HL-60/S4 (cell line): ENCODE data around the gene CELSR2.

Experiments
- in situ Hi-C: fragments of 300-500 bp; cut with MboI; formaldehyde crosslinking; loops from 2 replicates; pipeline ENCODE4 v1.14.3; 2022; ENCODE audit warnings: low sequenced_read_pairs

The CELSR2 gene

GRCh38 chr1:109262231-109263055 lies 13.1 kb downstream of the CELSR2 start:
- in situ Hi-C loops, result loop anchor here (10.0 to 25.0 kb wide), 2 partner anchors 272 to 725 kb away; partner anchors contain the start of genes AHCYL1 and GPR61

GRCh38 chr1:109263234-109263596 lies 13.9 kb downstream of the CELSR2 start:
- in situ Hi-C loops, result loop anchor here (10.0 to 25.0 kb wide), 2 partner anchors 272 to 724 kb away; partner anchors contain the start of genes AHCYL1 and GPR61

DNA sequence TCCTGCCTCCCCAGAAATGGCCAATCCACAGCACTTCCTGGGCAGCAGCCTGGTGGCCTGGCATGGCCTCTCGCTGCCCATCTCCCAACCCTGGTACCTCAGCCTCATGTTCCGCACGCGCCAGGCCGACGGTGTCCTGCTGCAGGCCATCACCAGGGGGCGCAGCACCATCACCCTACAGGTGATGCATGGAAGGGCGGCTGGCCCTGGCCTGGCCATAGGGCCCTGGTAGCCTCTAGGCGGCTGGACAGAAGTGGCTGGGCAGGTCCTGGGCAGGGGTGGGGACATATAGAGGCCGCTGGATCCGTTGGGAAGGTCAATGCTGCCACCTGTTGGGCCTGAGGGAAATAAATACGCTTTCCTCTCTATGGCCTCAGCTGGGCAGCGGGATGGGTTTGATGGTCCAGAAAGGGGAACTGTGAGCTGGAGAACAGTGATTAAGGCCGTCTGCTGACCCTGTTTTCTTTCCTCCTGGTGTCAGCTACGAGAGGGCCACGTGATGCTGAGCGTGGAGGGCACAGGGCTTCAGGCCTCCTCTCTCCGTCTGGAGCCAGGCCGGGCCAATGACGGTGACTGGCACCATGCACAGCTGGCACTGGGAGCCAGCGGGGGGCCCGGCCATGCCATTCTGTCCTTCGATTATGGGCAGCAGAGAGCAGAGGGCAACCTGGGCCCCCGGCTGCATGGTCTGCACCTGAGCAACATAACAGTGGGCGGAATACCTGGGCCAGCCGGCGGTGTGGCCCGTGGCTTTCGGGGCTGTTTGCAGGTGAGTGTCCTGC lies 14.4 kb downstream of the CELSR2 start:
- in situ Hi-C loops, result loop anchor here (10.0 to 25.0 kb wide), 2 partner anchors 271 to 724 kb away; partner anchors contain the start of genes AHCYL1 and GPR61

DNA sequence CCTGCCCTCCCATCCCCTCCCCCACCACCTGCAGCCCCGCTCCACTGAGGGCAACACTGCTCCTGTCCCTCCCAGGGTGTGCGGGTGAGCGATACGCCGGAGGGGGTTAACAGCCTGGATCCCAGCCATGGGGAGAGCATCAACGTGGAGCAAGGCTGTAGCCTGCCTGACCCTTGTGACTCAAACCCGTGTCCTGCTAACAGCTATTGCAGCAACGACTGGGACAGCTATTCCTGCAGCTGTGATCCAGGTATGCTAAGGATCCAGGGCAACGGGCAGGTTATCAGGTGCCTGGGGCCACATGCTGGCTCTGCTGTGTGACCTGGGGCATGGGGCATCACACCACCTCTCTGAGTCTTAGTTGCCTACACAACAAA lies 15.0 kb downstream of the CELSR2 start:
- in situ Hi-C loops, result loop anchor here (10.0 to 25.0 kb wide), 2 partner anchors 270 to 723 kb away; partner anchors contain the start of genes AHCYL1 and GPR61

- in situ Hi-C loops, result loop anchor here (10.0 to 25.0 kb wide), 2 partner anchors 270 to 722 kb away; partner anchors contain the start of genes AHCYL1 and GPR61
Observed at GRCh38 chr1:109265016-109265415, 15.7 kb downstream of the CELSR2 start.

GRCh38 chr1:109265741-109266330 lies 16.5 kb downstream of the CELSR2 start:
- in situ Hi-C loops, result loop anchor here (10.0 to 25.0 kb wide), 2 partner anchors 269 to 721 kb away; partner anchors contain the start of genes AHCYL1 and GPR61

GRCh38 chr1:109266965-109267364 lies 17.6 kb downstream of the CELSR2 start:
- in situ Hi-C loops, result loop anchor here (10.0 to 25.0 kb wide), 2 partner anchors 268 to 720 kb away; partner anchors contain the start of genes AHCYL1 and GPR61

- in situ Hi-C loops, result loop anchor here (10.0 to 25.0 kb wide), 2 partner anchors 267 to 719 kb away; partner anchors contain the start of genes AHCYL1 and GPR61
Observed at GRCh38 chr1:109267743-109268300, 18.5 kb downstream of the CELSR2 start.

DNA sequence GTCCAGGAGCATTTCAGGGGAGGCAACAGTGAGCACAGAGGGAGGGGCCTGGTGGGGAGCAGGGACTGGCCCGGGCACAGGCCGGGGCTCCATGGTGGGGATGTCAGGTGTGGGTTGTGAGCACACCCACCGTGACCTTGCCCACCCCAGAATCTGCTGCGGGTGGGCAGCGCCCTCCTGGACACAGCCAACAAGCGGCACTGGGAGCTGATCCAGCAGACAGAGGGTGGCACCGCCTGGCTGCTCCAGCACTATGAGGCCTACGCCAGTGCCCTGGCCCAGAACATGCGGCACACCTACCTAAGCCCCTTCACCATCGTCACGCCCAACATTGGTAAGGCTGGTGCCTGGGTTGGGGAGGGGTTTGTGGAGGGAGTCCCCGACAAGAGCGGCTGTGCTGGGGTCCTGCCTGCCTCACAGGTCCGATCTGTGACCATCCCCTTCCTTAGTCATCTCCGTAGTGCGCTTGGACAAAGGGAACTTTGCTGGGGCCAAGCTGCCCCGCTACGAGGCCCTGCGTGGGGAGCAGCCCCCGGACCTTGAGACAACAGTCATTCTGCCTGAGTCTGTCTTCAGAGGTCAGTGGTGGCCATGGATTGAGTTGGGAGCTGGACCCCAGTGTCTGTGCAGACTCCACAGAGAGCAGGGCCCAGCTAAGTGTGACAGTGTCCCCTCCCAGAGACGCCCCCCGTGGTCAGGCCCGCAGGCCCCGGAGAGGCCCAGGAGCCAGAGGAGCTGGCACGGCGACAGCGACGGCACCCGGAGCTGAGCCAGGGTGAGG lies 19.3 kb downstream of the CELSR2 start:
- in situ Hi-C loops, result loop anchor here (10.0 to 25.0 kb wide), 2 partner anchors 266 to 719 kb away; partner anchors contain the start of genes AHCYL1 and GPR61

GRCh38 chr1:109269212-109269980 lies 20.1 kb downstream of the CELSR2 start:
- in situ Hi-C loops, result loop anchor here (10.0 to 25.0 kb wide), 2 partner anchors 265 to 718 kb away; partner anchors contain the start of genes AHCYL1 and GPR61

GRCh38 chr1:109269981-109270622 lies 20.8 kb downstream of the CELSR2 start:
- in situ Hi-C loops, result loop anchor here (10.0 to 25.0 kb wide), 2 partner anchors 265 to 717 kb away; partner anchors contain the start of genes AHCYL1 and GPR61

- in situ Hi-C loops, result loop anchor here (25.0 kb wide), 1 partner anchor 717 kb away; the partner anchor contains the start of gene AHCYL1
Observed at GRCh38 chr1:109270623-109271317, 21.4 kb downstream of the CELSR2 start.

GRCh38 chr1:109271458-109271857 lies 22.1 kb downstream of the CELSR2 start:
- in situ Hi-C loops, result loop anchor here (25.0 kb wide), 1 partner anchor 716 kb away; the partner anchor contains the start of gene AHCYL1

DNA sequence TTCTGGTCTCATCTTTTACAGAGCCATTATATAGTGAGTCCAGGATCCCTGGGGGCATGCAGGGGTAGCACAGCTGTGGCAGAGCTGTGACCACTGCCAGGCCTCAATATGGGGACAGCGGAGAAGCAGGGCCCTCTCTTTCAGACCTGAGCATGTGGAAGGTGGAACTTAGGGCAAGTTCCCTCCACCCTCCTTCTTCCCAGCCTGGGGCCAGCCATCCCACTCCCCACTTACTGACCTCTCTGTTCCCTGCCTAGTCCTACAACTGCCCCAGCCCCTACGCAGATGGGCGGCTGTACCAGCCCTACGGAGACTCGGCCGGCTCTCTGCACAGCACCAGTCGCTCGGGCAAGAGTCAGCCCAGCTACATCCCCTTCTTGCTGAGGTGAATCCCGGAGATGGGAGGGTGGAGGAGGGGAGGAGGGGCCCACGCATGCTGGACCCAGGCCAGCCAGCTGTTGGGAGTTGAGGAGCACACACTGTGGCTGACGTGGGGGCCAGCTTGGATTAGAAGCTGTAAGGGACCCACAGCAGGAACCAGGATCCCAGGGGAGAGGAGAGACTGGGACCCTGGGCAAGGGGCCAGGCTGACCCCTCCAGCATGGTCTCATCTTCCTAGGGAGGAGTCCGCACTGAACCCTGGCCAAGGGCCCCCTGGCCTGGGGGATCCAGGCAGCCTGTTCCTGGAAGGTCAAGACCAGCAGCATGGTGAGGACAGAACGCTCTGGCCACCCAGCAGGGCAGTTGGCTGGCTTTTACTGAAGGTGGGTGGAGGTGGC lies 22.9 kb downstream of the CELSR2 start:
- in situ Hi-C loops, result loop anchor here (25.0 kb wide), 1 partner anchor 715 kb away; the partner anchor contains the start of gene AHCYL1

DNA sequence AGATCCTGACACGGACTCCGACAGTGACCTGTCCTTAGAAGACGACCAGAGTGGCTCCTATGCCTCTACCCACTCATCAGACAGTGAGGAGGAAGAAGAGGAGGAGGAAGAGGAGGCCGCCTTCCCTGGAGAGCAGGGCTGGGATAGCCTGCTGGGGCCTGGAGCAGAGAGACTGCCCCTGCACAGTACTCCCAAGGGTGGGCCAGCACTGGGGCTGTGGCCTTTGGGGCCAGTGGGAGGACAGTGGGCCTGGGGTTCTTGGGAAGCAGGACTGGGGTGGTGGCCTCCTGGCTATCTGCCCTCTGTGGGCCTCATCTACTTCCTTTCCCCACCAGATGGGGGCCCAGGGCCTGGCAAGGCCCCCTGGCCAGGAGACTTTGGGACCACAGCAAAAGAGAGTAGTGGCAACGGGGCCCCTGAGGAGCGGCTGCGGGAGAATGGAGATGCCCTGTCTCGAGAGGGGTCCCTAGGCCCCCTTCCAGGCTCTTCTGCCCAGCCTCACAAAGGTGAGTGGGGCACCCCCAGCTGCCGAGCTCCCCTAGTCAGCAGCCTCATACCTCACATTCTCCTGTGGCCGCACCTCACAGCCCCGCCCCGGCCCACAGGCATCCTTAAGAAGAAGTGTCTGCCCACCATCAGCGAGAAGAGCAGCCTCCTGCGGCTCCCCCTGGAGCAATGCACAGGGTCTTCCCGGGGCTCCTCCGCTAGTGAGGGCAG lies 23.6 kb downstream of the CELSR2 start:
- in situ Hi-C loops, result loop anchor here (25.0 kb wide), 1 partner anchor 714 kb away; the partner anchor contains the start of gene AHCYL1
